Mesendoderm (in vitro differentiated cells): ENCODE measurements around the gene AGAP1.

Experiments used
- DNase-seq: peaks from one replicate; pipeline ENCODE4 v3.0.0; 2013
- H2AK5ac ChIP-seq: 2 replicates; pipeline ENCODE4 v1.6.1; 2013; ENCODE audit warnings: low read length, inconsistent platforms
- H2BK120ac ChIP-seq: 2 replicates; pipeline ENCODE4 v1.6.1; 2013; ENCODE audit warnings: low read depth, mild to moderate bottlenecking, low read length, moderate library complexity, mixed read lengths
- H2BK15ac ChIP-seq: replicated peaks from 2 replicates; pipeline ENCODE4 v1.6.1; 2013; ENCODE audit warnings: low read depth, mild to moderate bottlenecking, moderate library complexity
- H2BK5ac ChIP-seq: 2 replicates; pipeline ENCODE4 v1.6.1; 2013; ENCODE audit warnings: low read length, inconsistent platforms
- H3K18ac ChIP-seq: 2 replicates; pipeline ENCODE4 v1.6.1; 2013; ENCODE audit warnings: mild to moderate bottlenecking, low read length, mixed read lengths
- H3K23ac ChIP-seq: one replicate; pipeline ENCODE4 v1.6.1; 2013; ENCODE audit warnings: low read length
- H3K27ac ChIP-seq: 2 replicates; pipeline ENCODE4 v1.5.1; 2013; ENCODE audit warnings: low read depth, mild to moderate bottlenecking, inconsistent platforms, low read length, moderate library complexity
- H3K27me3 ChIP-seq: 2 replicates; pipeline ENCODE4 v1.6.1; 2013; ENCODE audit warnings: low read length, control low read depth, mild to moderate bottlenecking, inconsistent platforms; ENCODE audit not compliant: insufficient read depth, poor library complexity
- H3K36me3 ChIP-seq: 2 replicates; pipeline ENCODE4 v1.6.1; 2013; ENCODE audit warnings: low read length, inconsistent platforms; ENCODE audit not compliant: control insufficient read depth, insufficient read depth
- H3K4ac ChIP-seq: one replicate; pipeline ENCODE4 v1.6.1; 2013; ENCODE audit warnings: low read depth, mild to moderate bottlenecking, low read length, moderate library complexity
- H3K4me1 ChIP-seq: 2 replicates; pipeline ENCODE4 v1.6.1; 2013; ENCODE audit warnings: low read depth, low read length, inconsistent platforms; ENCODE audit not compliant: control insufficient read depth
- H3K4me2 ChIP-seq: 2 replicates; pipeline ENCODE4 v1.6.1; 2013; ENCODE audit warnings: low read length
- H3K4me3 ChIP-seq: 2 replicates; pipeline ENCODE4 v1.5.1; 2013; ENCODE audit warnings: mild to moderate bottlenecking, low read length
- H3K56ac ChIP-seq: one replicate; pipeline ENCODE4 v1.6.1; 2013; ENCODE audit warnings: low read length
- H3K79me1 ChIP-seq: 2 replicates; pipeline ENCODE4 v1.6.1; 2013; ENCODE audit warnings: low read length, inconsistent platforms
- H3K79me2 ChIP-seq: 2 replicates; pipeline ENCODE4 v1.6.1; 2013; ENCODE audit warnings: mild to moderate bottlenecking, low read length; ENCODE audit not compliant: control insufficient read depth, insufficient read depth
- H3K9ac ChIP-seq: 2 replicates; pipeline ENCODE4 v1.6.1; 2013; ENCODE audit warnings: low read length, inconsistent platforms
- H4K5ac ChIP-seq: one replicate; pipeline ENCODE4 v1.6.1; 2013; ENCODE audit warnings: low read length
- H4K8ac ChIP-seq: one replicate; pipeline ENCODE4 v1.6.1; 2013; ENCODE audit warnings: low read depth, mild to moderate bottlenecking, control low read depth, low read length, moderate library complexity
- WGBS: extraction: QIAGEN DNeasy Blood & Tissue Kit; methylation state at CpG from one replicate; pipeline ENCODE4 v1.1.7; 2013; ENCODE audit warnings: low lambda C conversion rate, missing lambda C conversion rate; ENCODE audit not compliant: insufficient coverage; ENCODE audit errors: extremely low coverage; 5-methylcytosine and 5-hydroxymethylcytosine counted together

AGAP1 gene

GRCh38 chr2:235845245-235845644, 351.4 kb downstream of the AGAP1 start:
- Histone ChIP-seq H3K79me2 (no peaks in the 10 kb centered on the region), H3K4ac (no peak overlapping the region), H3K9ac (no peak overlapping the region), H3K18ac (no peak overlapping the region), H3K27me3 (no peaks in the 10 kb centered on the region), H3K56ac (no peak overlapping the region), H3K4me3 (no peak overlapping the region), H2BK120ac (no peak overlapping the region), H2BK5ac (no peak overlapping the region), H3K27ac (no peak overlapping the region), H3K4me1 (no peaks in the 10 kb centered on the region), H3K4me2 (no peak overlapping the region), H2BK15ac (no peak overlapping the region), H4K5ac (no peak overlapping the region), H3K23ac (no peak overlapping the region), H2AK5ac (no peak overlapping the region), H3K79me1 (no peaks in the 10 kb centered on the region), H3K36me3 (no peaks in the 10 kb centered on the region), H4K8ac (no peak overlapping the region)
- WGBS, result no CpG with 5 or more reads among the region's 6 CpGs
- DNase-seq, result no peak

- H3K23ac ChIP-seq, result no peak overlapping the region
- WGBS, result no CpG with 5 or more reads among the region's 11 CpGs
- H3K79me2 ChIP-seq, result no peaks in the 10 kb centered on the region
- H3K18ac ChIP-seq, result no peak overlapping the region
- no peaks in the 10 kb centered on the region for H3K79me1 ChIP-seq
- H3K9ac ChIP-seq, result no peak overlapping the region
- no peak overlapping the region for H3K27ac ChIP-seq
- H2BK120ac ChIP-seq, result no peak overlapping the region
- H2AK5ac ChIP-seq, result no peak overlapping the region
- no peaks in the 10 kb centered on the region for H3K36me3 ChIP-seq
- no peak for DNase-seq
- no peak overlapping the region for H3K4ac ChIP-seq
- no peak overlapping the region for H4K5ac ChIP-seq
- H3K4me3 ChIP-seq, result no peak overlapping the region
- no peak overlapping the region for H3K56ac ChIP-seq
- H2BK5ac ChIP-seq, result no peak overlapping the region
- H4K8ac ChIP-seq, result no peak overlapping the region
- no peak overlapping the region for H3K4me2 ChIP-seq
- no peaks in the 10 kb centered on the region for H3K27me3 ChIP-seq
- no peaks in the 10 kb centered on the region for H3K4me1 ChIP-seq
- no peak overlapping the region for H2BK15ac ChIP-seq
Observed at GRCh38 chr2:235847576-235847975, 353.7 kb downstream of the AGAP1 start.

- no peak overlapping the region for H2BK15ac ChIP-seq
- no peak overlapping the region for H2BK5ac ChIP-seq
Observed at GRCh38 chr2:235848055-235848454, 354.2 kb downstream of the AGAP1 start.

GRCh38 chr2:235848946-235849345, 355.1 kb downstream of the AGAP1 start:
- no peak overlapping the region for H3K4ac ChIP-seq
- no peak overlapping the region for H2AK5ac ChIP-seq
- no peaks in the 10 kb centered on the region for H3K27me3 ChIP-seq
- H4K5ac ChIP-seq, result no peak overlapping the region
- H3K27ac ChIP-seq, result no peak overlapping the region
- no peaks in the 10 kb centered on the region for H3K79me1 ChIP-seq
- no peak overlapping the region for H3K4me3 ChIP-seq
- no peaks in the 10 kb centered on the region for H3K79me2 ChIP-seq
- WGBS, result no CpG with 5 or more reads among the region's 7 CpGs
- H2BK5ac ChIP-seq, result no peak overlapping the region
- DNase-seq, result no peak
- no peak overlapping the region for H4K8ac ChIP-seq
- no peak overlapping the region for H3K4me2 ChIP-seq
- H3K9ac ChIP-seq, result no peak overlapping the region
- H2BK120ac ChIP-seq, result no peak overlapping the region
- no peak overlapping the region for H3K18ac ChIP-seq
- no peak overlapping the region for H3K56ac ChIP-seq
- no peaks in the 10 kb centered on the region for H3K36me3 ChIP-seq
- no peak overlapping the region for H2BK15ac ChIP-seq
- H3K23ac ChIP-seq, result no peak overlapping the region
- no peaks in the 10 kb centered on the region for H3K4me1 ChIP-seq

More at GRCh38 chr2:235848055-235848454, 354.2 kb downstream of the AGAP1 start:
- Histone ChIP-seq H3K27me3 (no peaks in the 10 kb centered on the region), H3K4me3 (no peak overlapping the region), H2BK120ac (no peak overlapping the region), H3K36me3 (no peaks in the 10 kb centered on the region), H3K4ac (no peak overlapping the region), H3K79me1 (no peaks in the 10 kb centered on the region), H3K56ac (no peak overlapping the region), H4K5ac (no peak overlapping the region), H3K4me2 (no peak overlapping the region), H2AK5ac (no peak overlapping the region), H3K23ac (no peak overlapping the region), H3K79me2 (no peaks in the 10 kb centered on the region), H4K8ac (no peak overlapping the region), H3K4me1 (no peaks in the 10 kb centered on the region), H3K18ac (no peak overlapping the region), H3K9ac (no peak overlapping the region), H3K27ac (no peak overlapping the region)
- no CpG with 5 or more reads among the region's 4 CpGs for WGBS
- DNase-seq, result no peak

GRCh38 chr2:235849489-235849888, 355.6 kb downstream of the AGAP1 start:
- Histone ChIP-seq H3K18ac (no peak overlapping the region), H2BK5ac (no peak overlapping the region), H3K4me2 (no peak overlapping the region), H2AK5ac (no peak overlapping the region), H3K56ac (no peak overlapping the region), H3K23ac (no peak overlapping the region), H3K79me2 (no peaks in the 10 kb centered on the region), H3K4me3 (no peak overlapping the region), H3K4me1 (no peaks in the 10 kb centered on the region), H3K27ac (no peak overlapping the region), H4K8ac (no peak overlapping the region), H3K79me1 (no peaks in the 10 kb centered on the region), H3K27me3 (no peaks in the 10 kb centered on the region), H3K4ac (no peak overlapping the region), H3K36me3 (no peaks in the 10 kb centered on the region), H2BK15ac (no peak overlapping the region), H3K9ac (no peak overlapping the region), H4K5ac (no peak overlapping the region), H2BK120ac (no peak overlapping the region)
- DNase-seq, result no peak
- WGBS, result no CpG with 5 or more reads among the region's 10 CpGs

- Histone ChIP-seq H3K56ac (no peak overlapping the region), H3K27ac (no peak overlapping the region), H4K5ac (no peak overlapping the region), H2AK5ac (no peak overlapping the region), H2BK5ac (no peak overlapping the region), H3K36me3 (no peaks in the 10 kb centered on the region), H4K8ac (no peak overlapping the region), H3K4me2 (no peak overlapping the region), H2BK15ac (no peak overlapping the region), H3K4ac (no peak overlapping the region), H3K79me2 (no peaks in the 10 kb centered on the region), H3K79me1 (no peaks in the 10 kb centered on the region), H2BK120ac (no peak overlapping the region), H3K23ac (no peak overlapping the region), H3K4me3 (no peak overlapping the region), H3K18ac (no peak overlapping the region), H3K9ac (no peak overlapping the region), H3K4me1 (no peaks in the 10 kb centered on the region), H3K27me3 (no peaks in the 10 kb centered on the region)
- WGBS, result no CpG with 5 or more reads among the region's 5 CpGs
- DNase-seq, result no peak
Observed at GRCh38 chr2:235850289-235850688, 356.4 kb downstream of the AGAP1 start.
